Measurements from ENCODE around the gene MYO3B. TPM values are rescaled to one million over a fixed set of nuclear protein-coding genes. Genes with fewer than 3 reads are reported as not detected.

MYO3B gene, protein sequence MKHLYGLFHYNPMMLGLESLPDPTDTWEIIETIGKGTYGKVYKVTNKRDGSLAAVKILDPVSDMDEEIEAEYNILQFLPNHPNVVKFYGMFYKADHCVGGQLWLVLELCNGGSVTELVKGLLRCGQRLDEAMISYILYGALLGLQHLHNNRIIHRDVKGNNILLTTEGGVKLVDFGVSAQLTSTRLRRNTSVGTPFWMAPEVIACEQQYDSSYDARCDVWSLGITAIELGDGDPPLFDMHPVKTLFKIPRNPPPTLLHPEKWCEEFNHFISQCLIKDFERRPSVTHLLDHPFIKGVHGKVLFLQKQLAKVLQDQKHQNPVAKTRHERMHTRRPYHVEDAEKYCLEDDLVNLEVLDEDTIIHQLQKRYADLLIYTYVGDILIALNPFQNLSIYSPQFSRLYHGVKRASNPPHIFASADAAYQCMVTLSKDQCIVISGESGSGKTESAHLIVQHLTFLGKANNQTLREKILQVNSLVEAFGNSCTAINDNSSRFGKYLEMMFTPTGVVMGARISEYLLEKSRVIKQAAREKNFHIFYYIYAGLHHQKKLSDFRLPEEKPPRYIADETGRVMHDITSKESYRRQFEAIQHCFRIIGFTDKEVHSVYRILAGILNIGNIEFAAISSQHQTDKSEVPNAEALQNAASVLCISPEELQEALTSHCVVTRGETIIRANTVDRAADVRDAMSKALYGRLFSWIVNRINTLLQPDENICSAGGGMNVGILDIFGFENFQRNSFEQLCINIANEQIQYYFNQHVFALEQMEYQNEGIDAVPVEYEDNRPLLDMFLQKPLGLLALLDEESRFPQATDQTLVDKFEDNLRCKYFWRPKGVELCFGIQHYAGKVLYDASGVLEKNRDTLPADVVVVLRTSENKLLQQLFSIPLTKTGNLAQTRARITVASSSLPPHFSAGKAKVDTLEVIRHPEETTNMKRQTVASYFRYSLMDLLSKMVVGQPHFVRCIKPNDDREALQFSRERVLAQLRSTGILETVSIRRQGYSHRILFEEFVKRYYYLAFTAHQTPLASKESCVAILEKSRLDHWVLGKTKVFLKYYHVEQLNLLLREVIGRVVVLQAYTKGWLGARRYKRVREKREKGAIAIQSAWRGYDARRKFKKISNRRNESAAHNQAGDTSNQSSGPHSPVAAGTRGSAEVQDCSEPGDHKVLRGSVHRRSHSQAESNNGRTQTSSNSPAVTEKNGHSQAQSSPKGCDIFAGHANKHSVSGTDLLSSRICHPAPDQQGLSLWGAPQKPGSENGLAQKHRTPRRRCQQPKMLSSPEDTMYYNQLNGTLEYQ (N-terminal part only)
- under 1 TPM; 0.09 to 0.74 TPM for total RNA-seq

- Histone ChIP-seq H3K4me3 (no peak within 1 kb of the TSS), H3K9me3 (no peaks in the 10 kb centered on the region), H3K27me3 (replicated peaks; ENCODE audit: insufficient read depth) (no peaks in the 10 kb centered on the region), H3K4me1 (replicated peaks) (no peaks in the 10 kb centered on the region), H3K27ac (no peak within 1 kb of the TSS), H3K36me3 (no peaks in the 10 kb centered on the region)
- TF ChIP-seq, protein P1, sequence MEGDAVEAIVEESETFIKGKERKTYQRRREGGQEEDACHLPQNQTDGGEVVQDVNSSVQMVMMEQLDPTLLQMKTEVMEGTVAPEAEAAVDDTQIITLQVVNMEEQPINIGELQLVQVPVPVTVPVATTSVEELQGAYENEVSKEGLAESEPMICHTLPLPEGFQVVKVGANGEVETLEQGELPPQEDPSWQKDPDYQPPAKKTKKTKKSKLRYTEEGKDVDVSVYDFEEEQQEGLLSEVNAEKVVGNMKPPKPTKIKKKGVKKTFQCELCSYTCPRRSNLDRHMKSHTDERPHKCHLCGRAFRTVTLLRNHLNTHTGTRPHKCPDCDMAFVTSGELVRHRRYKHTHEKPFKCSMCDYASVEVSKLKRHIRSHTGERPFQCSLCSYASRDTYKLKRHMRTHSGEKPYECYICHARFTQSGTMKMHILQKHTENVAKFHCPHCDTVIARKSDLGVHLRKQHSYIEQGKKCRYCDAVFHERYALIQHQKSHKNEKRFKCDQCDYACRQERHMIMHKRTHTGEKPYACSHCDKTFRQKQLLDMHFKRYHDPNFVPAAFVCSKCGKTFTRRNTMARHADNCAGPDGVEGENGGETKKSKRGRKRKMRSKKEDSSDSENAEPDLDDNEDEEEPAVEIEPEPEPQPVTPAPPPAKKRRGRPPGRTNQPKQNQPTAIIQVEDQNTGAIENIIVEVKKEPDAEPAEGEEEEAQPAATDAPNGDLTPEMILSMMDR (IDR thresholded peaks at IDR 0.05), result no peak
- TF ChIP-seq POLR2A (IDR thresholded peaks at IDR 0.05) (no peak), POLR2AphosphoS5 (IDR thresholded peaks at IDR 0.05) (no peak)
- intact Hi-C loops (cut with DNase I), result no loop called here
- WGBS, result 89% methylated on average over 3 of the region's 3 CpGs
- DNase-seq (ENCODE audit: low spot score), result no peak
Measured at GRCh38 chr2:170177950-170178781, at the start of gene MYO3B. MYO3B (plus strand) TSS chr2:170178147; CDS start chr2:170178288, 141 bp downstream.

DNA sequence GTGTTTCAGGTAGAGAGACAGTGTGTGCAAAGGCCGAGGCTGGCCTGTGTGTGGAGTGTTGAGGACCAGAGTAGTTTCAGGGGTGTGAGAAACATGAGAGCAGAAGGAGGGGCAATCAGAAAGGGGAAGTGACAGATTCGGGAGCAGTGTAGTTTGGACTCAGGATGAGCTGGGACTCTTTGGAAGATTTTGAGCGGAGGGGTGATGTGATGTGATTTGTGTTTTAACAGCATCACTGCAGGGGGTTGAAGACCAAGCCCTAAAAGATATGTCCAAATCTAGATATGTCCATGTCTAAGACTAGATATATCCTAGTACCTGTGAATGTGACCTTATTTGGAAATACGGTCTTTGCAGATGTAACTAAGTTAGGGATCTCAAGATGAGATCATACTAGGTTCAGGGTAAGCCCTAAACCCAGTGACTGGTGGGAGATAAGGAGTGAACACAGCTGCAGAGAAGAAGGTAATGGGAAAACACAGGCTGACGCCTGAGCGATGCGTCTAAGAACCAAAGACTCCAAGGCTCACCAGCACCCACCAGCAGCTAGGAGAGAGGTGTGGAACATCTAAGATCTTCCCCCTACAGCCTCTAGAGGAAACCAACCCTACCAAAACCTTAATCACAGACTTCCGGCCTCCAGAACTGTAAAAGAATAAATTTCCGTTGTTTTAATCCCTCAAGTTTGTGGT, 38.5 kb upstream of the MYO3B start:
- 83% methylated on average over 9 of the region's 9 CpGs for WGBS
- DNase-seq (ENCODE audit: low spot score), result no peak
- intact Hi-C loops (cut with DNase I), result no loop called here
- no peaks in the 10 kb centered on the region for H3K36me3 ChIP-seq
- TF ChIP-seq POLR2AphosphoS5 (IDR thresholded peaks at IDR 0.05) (no peak), POLR2A (IDR thresholded peaks at IDR 0.05) (no peak)
- TF ChIP-seq, protein P1 (IDR thresholded peaks at IDR 0.05), result no peak
- no peaks in the 10 kb centered on the region for H3K4me1 ChIP-seq (replicated peaks)
- H3K9me3 ChIP-seq, result no peaks in the 10 kb centered on the region
- H3K27ac ChIP-seq, result no peak overlapping the region
- H3K4me3 ChIP-seq, result no peak overlapping the region
- H3K27me3 ChIP-seq (replicated peaks; ENCODE audit: insufficient read depth), result no peaks in the 10 kb centered on the region

DNA sequence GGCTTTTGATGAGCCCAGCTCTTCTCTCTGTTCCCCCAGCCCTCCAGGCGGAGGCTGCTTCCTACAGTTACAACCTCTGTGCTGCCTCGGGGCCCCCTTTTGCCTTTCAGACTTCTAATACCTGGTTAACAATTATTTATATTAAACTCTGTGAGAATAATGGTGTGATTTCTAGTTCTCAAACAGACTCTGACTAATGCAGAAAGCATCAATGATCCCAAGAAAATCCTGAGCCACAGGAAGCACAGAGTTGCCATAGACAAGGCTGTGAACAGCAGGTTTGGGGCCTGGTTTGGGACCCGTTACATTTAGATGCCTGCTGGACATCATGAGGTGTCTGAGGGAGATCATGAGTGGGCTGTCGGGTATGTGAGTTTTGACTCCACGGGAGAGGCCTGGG, 37.4 kb upstream of the MYO3B start:
- Histone ChIP-seq H3K9me3 (no peaks in the 10 kb centered on the region), H3K27ac (no peak overlapping the region), H3K4me3 (no peak overlapping the region), H3K4me1 (replicated peaks) (no peaks in the 10 kb centered on the region), H3K27me3 (replicated peaks; ENCODE audit: insufficient read depth) (no peaks in the 10 kb centered on the region), H3K36me3 (no peaks in the 10 kb centered on the region)
- DNase-seq (ENCODE audit: low spot score), result no peak
- 98% methylated on average over 5 of the region's 5 CpGs for WGBS
- intact Hi-C loops (cut with DNase I), result no loop called here
- no peak for TF ChIP-seq POLR2AphosphoS5 (IDR thresholded peaks at IDR 0.05)
- no peak for TF ChIP-seq POLR2A (IDR thresholded peaks at IDR 0.05)
- TF ChIP-seq, protein P1 (IDR thresholded peaks at IDR 0.05), result no peak

DNA sequence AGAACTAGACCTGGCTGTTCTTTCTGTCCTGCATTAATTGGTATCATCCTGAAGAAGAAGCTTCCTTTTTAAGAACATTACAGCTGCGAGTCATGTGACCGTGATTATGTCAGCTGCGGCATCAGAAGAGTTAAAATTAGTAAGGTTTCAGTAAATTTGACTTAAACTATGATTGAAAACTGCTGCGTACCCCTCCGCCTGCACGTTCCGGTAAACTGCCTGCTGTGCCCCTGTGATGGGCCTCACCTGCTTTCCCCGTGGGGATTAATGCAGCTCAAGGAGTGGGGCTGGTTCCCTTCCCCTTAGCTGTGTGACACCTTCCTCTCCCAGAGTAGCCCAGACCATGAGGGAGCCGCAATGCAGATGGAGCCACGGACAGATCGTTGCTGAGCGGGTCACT, 36.1 kb upstream of the MYO3B start:
- WGBS, result 89% methylated on average over 12 of the region's 12 CpGs
- Histone ChIP-seq H3K4me3 (no peak overlapping the region), H3K4me1 (replicated peaks) (no peaks in the 10 kb centered on the region), H3K9me3 (no peaks in the 10 kb centered on the region), H3K27me3 (replicated peaks; ENCODE audit: insufficient read depth) (no peaks in the 10 kb centered on the region), H3K36me3 (no peaks in the 10 kb centered on the region), H3K27ac (no peak overlapping the region)
- DNase-seq (ENCODE audit: low spot score), result no peak
- intact Hi-C loops (cut with DNase I), result no loop called here
- TF ChIP-seq, protein P1 (IDR thresholded peaks at IDR 0.05), result no peak
- no peak for TF ChIP-seq POLR2A (IDR thresholded peaks at IDR 0.05)
- TF ChIP-seq POLR2AphosphoS5 (IDR thresholded peaks at IDR 0.05), result no peak

Data from prostate gland (tissue), 2 donors.